HT1080 (cell line): Measurements from ENCODE around the gene TBC1D2. TPM values are rescaled to one million over a fixed set of nuclear protein-coding genes. Genes with fewer than 3 reads are reported as not detected.
"Not testable (repeated sequence)": the region's sequence is repeated elsewhere in the genome, so short reads cannot be mapped to it uniquely, and the experiment has no call there.

Experiments
- DNase-seq: peaks from one replicate; pipeline ENCODE4 v3.0.0-alpha.2; 2015; ENCODE audit warnings: low read depth
- polyA plus RNA-seq, 2 experiments: library from polyadenylated mRNA; depleted of rRNA; stranded (reverse); fragments of >200 nt; gene quantifications; 2 replicates each; pipeline ENCODE4 v1.2.3, GENCODE V29; 2015
- total RNA-seq: library from RNA; depleted of rRNA; stranded (reverse); fragments of >200 nt; shearing (Covaris generic); gene quantifications from 2 replicates; pipeline ENCODE4 v1.2.3, GENCODE V29; 2014; rRNA removed

TBC1D2 gene, protein sequence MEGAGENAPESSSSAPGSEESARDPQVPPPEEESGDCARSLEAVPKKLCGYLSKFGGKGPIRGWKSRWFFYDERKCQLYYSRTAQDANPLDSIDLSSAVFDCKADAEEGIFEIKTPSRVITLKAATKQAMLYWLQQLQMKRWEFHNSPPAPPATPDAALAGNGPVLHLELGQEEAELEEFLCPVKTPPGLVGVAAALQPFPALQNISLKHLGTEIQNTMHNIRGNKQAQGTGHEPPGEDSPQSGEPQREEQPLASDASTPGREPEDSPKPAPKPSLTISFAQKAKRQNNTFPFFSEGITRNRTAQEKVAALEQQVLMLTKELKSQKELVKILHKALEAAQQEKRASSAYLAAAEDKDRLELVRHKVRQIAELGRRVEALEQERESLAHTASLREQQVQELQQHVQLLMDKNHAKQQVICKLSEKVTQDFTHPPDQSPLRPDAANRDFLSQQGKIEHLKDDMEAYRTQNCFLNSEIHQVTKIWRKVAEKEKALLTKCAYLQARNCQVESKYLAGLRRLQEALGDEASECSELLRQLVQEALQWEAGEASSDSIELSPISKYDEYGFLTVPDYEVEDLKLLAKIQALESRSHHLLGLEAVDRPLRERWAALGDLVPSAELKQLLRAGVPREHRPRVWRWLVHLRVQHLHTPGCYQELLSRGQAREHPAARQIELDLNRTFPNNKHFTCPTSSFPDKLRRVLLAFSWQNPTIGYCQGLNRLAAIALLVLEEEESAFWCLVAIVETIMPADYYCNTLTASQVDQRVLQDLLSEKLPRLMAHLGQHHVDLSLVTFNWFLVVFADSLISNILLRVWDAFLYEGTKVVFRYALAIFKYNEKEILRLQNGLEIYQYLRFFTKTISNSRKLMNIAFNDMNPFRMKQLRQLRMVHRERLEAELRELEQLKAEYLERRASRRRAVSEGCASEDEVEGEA
- 36.6 and 36.9 TPM in 2 replicates for total RNA-seq
- 42.6 and 45.1 TPM in 2 replicates for polyA plus RNA-seq (2015; cell fraction: cytosol; rRNA removed)
- 97.8 and 105 TPM in 2 replicates for polyA plus RNA-seq (2015; cell fraction: nucleus; rRNA removed)

- DNase-seq = peak; percentile 95
Observed at GRCh38 chr9:98255578-98256296, at the start of gene TBC1D2. TBC1D2 (minus strand) TSS chr9:98255649; CDS start chr9:98255541, 108 bp downstream.

GRCh38 chr9:98304381-98304780 is 48.9 kb upstream of the TBC1D2 start:
- DNase-seq = no peak

DNA sequence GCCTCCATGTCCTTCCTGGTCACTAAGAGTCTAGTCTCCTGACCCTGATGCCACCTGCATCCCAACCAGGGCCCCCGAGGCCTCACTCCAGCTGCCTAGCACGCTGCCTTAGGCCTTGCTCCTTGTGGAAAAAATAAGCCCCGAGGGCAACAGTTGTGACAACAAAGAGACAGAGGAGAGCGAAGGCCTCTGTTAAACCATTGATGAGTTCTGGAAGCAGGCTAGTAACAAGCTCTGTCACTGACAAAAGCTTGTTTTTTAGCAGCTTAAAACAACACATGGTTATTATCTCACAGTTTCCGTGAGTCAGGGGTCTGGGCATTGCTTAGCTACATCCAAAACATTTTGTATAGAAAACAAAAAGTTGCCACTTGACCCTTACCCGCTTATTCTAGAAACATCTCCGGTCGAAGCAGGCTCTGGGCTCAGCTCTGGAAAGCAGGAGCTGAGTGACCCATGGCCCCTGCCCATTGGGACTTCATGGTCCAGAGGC is 48.2 kb upstream of the TBC1D2 start:
- no peak for DNase-seq

- DNase-seq = no peak
Observed at GRCh38 chr9:98302938-98303632, 47.6 kb upstream of the TBC1D2 start.

GRCh38 chr9:98302150-98302549 is 46.7 kb upstream of the TBC1D2 start:
- DNase-seq = no peak

GRCh38 chr9:98300611-98301010 is 45.2 kb upstream of the TBC1D2 start:
- no peak for DNase-seq

DNA sequence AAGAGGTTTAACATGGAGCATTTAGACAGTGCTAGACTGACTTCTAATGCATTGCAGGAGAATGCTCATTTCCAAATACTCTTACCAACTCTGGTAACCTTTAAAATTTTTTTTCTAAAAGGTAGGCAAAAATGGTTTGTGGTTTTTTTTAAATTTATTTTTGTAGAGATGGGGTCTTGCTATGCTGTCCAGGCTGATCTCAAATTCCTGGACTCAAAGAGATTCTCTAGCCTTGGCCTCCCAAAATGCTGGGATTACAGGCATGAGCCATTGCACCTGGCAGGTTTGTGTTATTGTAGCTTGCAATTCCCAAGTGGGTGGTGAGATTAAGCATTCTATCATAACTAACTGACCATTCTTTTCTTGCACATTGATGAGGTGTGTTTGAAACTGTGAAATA is 43.0 kb upstream of the TBC1D2 start:
- no peak for DNase-seq

- DNase-seq = no peak
Observed at GRCh38 chr9:98295824-98296223, 40.4 kb upstream of the TBC1D2 start.

DNA sequence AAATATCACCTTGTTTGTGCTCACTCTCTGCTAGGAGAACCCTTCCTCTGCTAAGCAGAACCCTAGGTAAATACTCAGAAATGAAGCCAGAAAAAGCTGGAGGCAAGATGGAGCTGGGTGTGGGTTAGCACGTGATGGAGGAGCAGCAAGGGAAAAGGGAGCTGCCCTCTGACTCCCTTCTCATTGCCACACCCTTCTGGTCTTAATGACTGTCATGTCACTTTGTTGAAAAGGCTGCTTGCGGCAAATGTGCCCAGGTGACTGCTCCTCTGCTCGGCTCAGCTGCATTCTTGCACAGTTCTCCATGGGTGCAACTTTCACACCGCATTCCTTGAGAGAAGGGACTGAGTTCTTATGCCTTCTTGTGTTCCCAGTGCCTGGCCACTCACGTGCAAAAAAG is 36.4 kb upstream of the TBC1D2 start:
- no peak for DNase-seq

DNA sequence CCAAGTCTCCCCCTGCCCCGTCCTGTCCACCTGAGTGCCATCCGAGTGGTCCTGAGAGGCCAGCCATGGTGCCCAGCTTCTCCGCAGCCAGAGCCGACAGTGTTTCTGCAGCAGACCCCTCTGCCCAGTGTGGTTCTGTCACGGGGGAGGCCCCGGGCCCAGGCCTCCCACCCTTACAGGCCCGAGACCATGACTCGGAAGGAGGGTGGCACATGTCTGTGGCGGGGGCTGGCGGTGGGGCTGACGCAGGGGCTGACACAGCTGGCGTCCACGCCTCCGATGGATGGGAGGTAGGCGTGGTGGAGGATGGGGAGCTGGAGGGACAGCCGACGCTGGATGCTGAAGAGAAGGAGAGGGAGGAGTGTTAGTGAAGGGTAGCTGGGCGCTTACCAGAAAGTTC is 35.0 kb upstream of the TBC1D2 start:
- DNase-seq = no peak

DNA sequence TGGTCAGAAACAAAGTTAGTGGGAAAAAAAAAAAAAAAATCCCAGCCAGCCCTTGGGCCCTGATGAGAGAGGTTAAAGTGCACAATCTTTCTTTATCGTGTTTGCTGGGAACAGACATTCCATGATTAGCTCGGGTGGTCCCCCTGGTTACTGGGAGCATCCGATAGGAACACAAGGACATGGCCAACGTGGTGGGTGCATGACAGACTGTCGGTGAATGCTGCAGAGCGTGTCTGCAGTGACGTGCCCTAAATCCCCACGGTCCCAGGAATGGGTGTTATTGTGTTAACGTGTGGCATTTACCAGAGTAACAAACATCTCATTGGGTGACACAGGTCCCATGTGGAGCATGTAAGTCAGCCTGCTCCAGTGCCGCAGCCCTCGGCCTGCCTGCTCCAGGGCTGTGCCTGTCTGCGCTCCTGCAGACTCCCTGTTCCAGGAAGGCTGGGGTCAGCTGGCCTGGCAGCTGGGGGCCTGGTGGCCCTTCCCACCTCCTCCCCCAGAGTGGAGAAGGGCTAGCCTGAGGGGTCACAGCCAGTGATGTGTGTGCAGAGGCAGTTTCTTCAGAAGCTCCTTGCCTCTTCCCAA is 34.3 kb upstream of the TBC1D2 start:
- DNase-seq = no peak

DNA sequence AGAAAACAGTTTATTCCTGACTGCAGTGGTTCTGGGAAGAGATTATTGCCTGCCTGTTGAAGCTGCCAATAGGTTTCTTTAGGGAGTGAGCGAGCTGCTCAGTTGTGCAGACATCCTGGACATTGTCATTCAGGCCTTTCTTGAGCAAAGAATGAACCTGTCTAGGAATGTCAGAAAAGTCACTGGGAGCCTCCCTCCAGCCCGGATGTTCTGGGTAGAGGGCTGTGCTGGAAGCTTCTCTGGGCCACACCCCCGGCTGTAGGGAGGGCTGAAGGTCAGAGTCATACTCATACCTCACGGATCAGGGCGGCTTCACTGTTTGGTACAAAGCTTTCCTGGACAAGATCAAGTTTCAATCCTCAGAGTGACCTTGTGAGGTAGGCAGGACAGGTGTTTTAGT is 33.4 kb upstream of the TBC1D2 start:
- no peak for DNase-seq

GRCh38 chr9:98287384-98287783 is 31.9 kb upstream of the TBC1D2 start:
- no peak for DNase-seq

GRCh38 chr9:98285446-98285845 is 30.0 kb upstream of the TBC1D2 start:
- DNase-seq = no peak

DNA sequence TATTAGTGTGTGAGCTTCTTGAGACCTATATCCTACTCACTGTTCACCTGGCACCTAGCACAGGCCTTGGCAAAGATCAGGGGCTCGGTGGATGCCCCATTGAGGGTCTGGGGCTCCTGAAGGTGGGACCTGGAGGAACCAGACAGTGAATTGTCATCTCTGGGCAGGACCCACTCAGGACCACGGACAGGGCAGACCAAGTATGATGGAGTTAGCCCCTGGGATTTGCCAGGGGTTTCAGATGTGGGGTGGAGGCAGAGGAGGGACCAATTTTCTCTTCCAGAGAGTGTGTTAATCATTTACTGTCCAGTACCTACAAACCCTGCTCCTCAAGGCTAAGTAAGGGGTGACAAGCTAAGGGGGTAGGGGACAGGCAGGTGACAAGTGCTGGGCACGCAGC is 29.3 kb upstream of the TBC1D2 start:
- DNase-seq = no peak

- not testable (repeated sequence) for DNase-seq
Observed at GRCh38 chr9:98283143-98283542, 27.7 kb upstream of the TBC1D2 start.

- DNase-seq = no peak
Observed at GRCh38 chr9:98281281-98281680, 25.8 kb upstream of the TBC1D2 start.

- no peak for DNase-seq
Observed at GRCh38 chr9:98280574-98280973, 25.1 kb upstream of the TBC1D2 start.

- no peak for DNase-seq
Observed at GRCh38 chr9:98280162-98280561, 24.7 kb upstream of the TBC1D2 start.

DNA sequence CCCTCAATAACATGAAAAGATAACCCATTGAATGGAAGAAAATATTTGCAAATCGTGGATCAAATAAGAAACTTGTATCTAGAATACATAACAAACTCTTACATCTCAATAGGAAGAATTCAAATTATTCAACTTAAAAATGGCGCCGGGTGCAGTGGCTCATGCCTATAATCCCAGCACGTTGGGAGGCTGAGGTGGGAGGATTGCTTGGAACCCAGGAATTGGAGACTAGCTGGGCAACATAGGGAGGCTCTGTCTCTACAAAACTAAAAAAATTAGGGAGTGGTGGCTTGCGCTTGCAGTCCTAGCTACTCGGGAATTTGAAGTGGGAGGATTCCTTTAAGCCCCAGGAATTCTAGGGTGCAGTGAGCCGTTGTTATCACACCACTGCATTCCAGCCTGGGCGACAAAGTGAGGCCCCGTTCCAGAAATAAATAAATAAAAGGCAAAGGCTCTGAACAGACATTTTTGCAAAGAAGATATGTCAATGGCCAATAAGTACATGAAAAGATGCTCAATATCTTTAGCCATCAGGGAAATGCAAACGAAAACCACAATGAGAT is 21.5 kb upstream of the TBC1D2 start:
- no peak for DNase-seq
